ENCODE data around the gene RAB28. TPM values are rescaled to one million over a fixed set of nuclear protein-coding genes. Genes with fewer than 3 reads are reported as not detected.

Gene RAB28
- total and polyA plus RNA-seq, 4 donors: 11.3 to 27.7 (median 15.0) TPM

GRCh38 chr4:13493793-13494192, 9.7 kb upstream of the RAB28 start:
- no peak for ATAC-seq (ENCODE audit: insufficient read depth, low FRiP score)

GRCh38 chr4:13492747-13493146, 8.6 kb upstream of the RAB28 start:
- TF ChIP-seq, protein P1, sequence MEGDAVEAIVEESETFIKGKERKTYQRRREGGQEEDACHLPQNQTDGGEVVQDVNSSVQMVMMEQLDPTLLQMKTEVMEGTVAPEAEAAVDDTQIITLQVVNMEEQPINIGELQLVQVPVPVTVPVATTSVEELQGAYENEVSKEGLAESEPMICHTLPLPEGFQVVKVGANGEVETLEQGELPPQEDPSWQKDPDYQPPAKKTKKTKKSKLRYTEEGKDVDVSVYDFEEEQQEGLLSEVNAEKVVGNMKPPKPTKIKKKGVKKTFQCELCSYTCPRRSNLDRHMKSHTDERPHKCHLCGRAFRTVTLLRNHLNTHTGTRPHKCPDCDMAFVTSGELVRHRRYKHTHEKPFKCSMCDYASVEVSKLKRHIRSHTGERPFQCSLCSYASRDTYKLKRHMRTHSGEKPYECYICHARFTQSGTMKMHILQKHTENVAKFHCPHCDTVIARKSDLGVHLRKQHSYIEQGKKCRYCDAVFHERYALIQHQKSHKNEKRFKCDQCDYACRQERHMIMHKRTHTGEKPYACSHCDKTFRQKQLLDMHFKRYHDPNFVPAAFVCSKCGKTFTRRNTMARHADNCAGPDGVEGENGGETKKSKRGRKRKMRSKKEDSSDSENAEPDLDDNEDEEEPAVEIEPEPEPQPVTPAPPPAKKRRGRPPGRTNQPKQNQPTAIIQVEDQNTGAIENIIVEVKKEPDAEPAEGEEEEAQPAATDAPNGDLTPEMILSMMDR (IDR thresholded peaks at IDR 0.05; ENCODE audit: control extremely low read depth, extremely low read depth): no peak

More at GRCh38 chr4:13493793-13494192, 9.7 kb upstream of the RAB28 start:
- Histone ChIP-seq H3K4me3 (no peak overlapping the region), H3K27me3 (ENCODE audit: control insufficient read depth in 3 of 3, insufficient read depth in 3 of 3, low read length in 2 of 3) (peaks cover 0 to 12% (median 2%) of the 10 kb centered on the region in 3 donors), H3K27ac (ENCODE audit: low read depth in 1 of 2, low read length in 1 of 2) (no peak overlapping the region), H3K36me3 (ENCODE audit: control insufficient read depth in 4 of 4, insufficient read depth in 4 of 4, low read length in 4 of 4) (no peaks in the 10 kb centered on the region), H3K9ac (ENCODE audit: insufficient read depth in 1 of 2, low read length in 2 of 2) (no peak overlapping the region), H3K4me1 (ENCODE audit: control insufficient read depth in 5 of 5, insufficient read depth in 5 of 5, low read length in 5 of 5) (no peaks in the 10 kb centered on the region), H3K9me3 (ENCODE audit: control insufficient read depth in 4 of 4, insufficient read depth in 3 of 4, low read length in 3 of 4) (no peaks in the 10 kb centered on the region)
- TF ChIP-seq, protein P1 (IDR thresholded peaks at IDR 0.05; ENCODE audit: control extremely low read depth, extremely low read depth): no peak
- DNase-seq: no peak

GRCh38 chr4:13484749-13485221, 645 bp upstream of the RAB28 start:
- H3K9ac ChIP-seq (ENCODE audit: insufficient read depth in 1 of 2, low read length in 2 of 2): no peak overlapping the region
- H3K36me3 ChIP-seq (ENCODE audit: control insufficient read depth in 4 of 4, insufficient read depth in 4 of 4, low read length in 4 of 4): no peaks in the 10 kb centered on the region
- 1 to 2% methylated on average over 23 of the region's 23 CpGs for WGBS, 2 donors
- no peaks in the 10 kb centered on the region for H3K9me3 ChIP-seq (ENCODE audit: control insufficient read depth in 4 of 4, insufficient read depth in 3 of 4, low read length in 3 of 4)
- TF ChIP-seq, protein P1 (IDR thresholded peaks at IDR 0.05; ENCODE audit: control extremely low read depth, extremely low read depth): no peak
- peak; percentile 4 for ATAC-seq (ENCODE audit: insufficient read depth, low FRiP score)
- H3K27me3 ChIP-seq (ENCODE audit: control insufficient read depth in 3 of 3, insufficient read depth in 3 of 3, low read length in 2 of 3): peaks cover 0 to 3% (median 2%) of the 10 kb centered on the region in 3 donors
- H3K4me3 ChIP-seq: peak overlapping the region; percentile 67
- peak in 2 of 3 donors; percentile 30 to 54 for DNase-seq
- H3K4me1 ChIP-seq (ENCODE audit: control insufficient read depth in 5 of 5, insufficient read depth in 5 of 5, low read length in 5 of 5): peaks cover 0 to 22% (median 7%) of the 10 kb centered on the region in 5 donors
- H3K27ac ChIP-seq (ENCODE audit: low read depth in 1 of 2, low read length in 1 of 2): peak overlapping the region; percentile 97 to 98

More at GRCh38 chr4:13492747-13493146, 8.6 kb upstream of the RAB28 start:
- DNase-seq: no peak
- H3K4me1 ChIP-seq (ENCODE audit: control insufficient read depth in 5 of 5, insufficient read depth in 5 of 5, low read length in 5 of 5): no peaks in the 10 kb centered on the region
- H3K36me3 ChIP-seq (ENCODE audit: control insufficient read depth in 4 of 4, insufficient read depth in 4 of 4, low read length in 4 of 4): no peaks in the 10 kb centered on the region
- H3K27me3 ChIP-seq (ENCODE audit: control insufficient read depth in 3 of 3, insufficient read depth in 3 of 3, low read length in 2 of 3): peaks cover 0 to 7% (median 0%) of the 10 kb centered on the region in 3 donors
- H3K27ac ChIP-seq (ENCODE audit: low read depth in 1 of 2, low read length in 1 of 2): no peak overlapping the region
- no peak overlapping the region for H3K9ac ChIP-seq (ENCODE audit: insufficient read depth in 1 of 2, low read length in 2 of 2)
- H3K9me3 ChIP-seq (ENCODE audit: control insufficient read depth in 4 of 4, insufficient read depth in 3 of 4, low read length in 3 of 4): no peaks in the 10 kb centered on the region
- no peak for ATAC-seq (ENCODE audit: insufficient read depth, low FRiP score)
- H3K4me3 ChIP-seq: no peak overlapping the region
- 77 to 79% methylated on average over 3 of the region's 3 CpGs for WGBS, 2 donors

- Histone ChIP-seq H3K27ac (ENCODE audit: low read depth in 1 of 2, low read length in 1 of 2) (peak overlapping the region; percentile 97 to 98), H3K36me3 (ENCODE audit: control insufficient read depth in 4 of 4, insufficient read depth in 4 of 4, low read length in 4 of 4) (peaks cover 0 to 3% (median 0%) of the 10 kb centered on the region in 4 donors)
- DNase-seq: peak; percentile 74 to 84 (median 79)
Observed at GRCh38 chr4:13483768-13484121, 395 bp downstream of the RAB28 start.

More at GRCh38 chr4:13483768-13484121, 395 bp downstream of the RAB28 start:
- Histone ChIP-seq H3K9me3 (ENCODE audit: control insufficient read depth in 4 of 4, insufficient read depth in 3 of 4, low read length in 3 of 4) (no peaks in the 10 kb centered on the region), H3K4me1 (ENCODE audit: control insufficient read depth in 5 of 5, insufficient read depth in 5 of 5, low read length in 5 of 5) (peaks cover 0 to 22% (median 7%) of the 10 kb centered on the region in 5 donors), H3K9ac (ENCODE audit: insufficient read depth in 1 of 2, low read length in 2 of 2) (peak overlapping the region; percentile 81 to 85), H3K27me3 (ENCODE audit: control insufficient read depth in 3 of 3, insufficient read depth in 3 of 3, low read length in 2 of 3) (peaks cover 0 to 3% (median 2%) of the 10 kb centered on the region in 3 donors), H3K4me3 (peak overlapping the region; percentile 60)
- WGBS, 2 donors: 0 to 1% methylated on average over 30 of the region's 30 CpGs
- peak; percentile 14 for ATAC-seq (ENCODE audit: insufficient read depth, low FRiP score)
- TF ChIP-seq, protein P1 (IDR thresholded peaks at IDR 0.05; ENCODE audit: control extremely low read depth, extremely low read depth): no peak

Data from lung (tissue), 12 donors.